ENCODE measurements around the gene ZW10.

Gene ZW10

DNA sequence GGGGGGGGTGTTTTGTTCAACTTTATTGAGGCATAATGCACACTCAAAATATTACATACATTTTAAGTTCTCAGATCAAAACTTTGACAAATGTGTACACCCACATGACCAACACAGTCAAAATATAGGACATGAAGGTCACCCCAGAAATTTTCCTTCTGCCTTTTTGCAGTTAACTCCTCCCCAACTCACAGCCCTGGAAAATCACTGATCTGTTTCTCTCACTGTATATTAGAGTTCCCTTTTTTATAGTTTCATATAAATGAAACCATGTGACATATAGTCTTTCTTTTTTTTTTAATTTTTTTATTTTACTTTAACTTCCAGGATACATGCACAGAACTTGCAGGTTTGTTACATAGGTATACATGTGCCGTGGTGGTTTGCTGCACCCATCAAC lies 72.0 kb downstream of the ZW10 start:
- H3K4me3 ChIP-seq (ENCODE audit: low read length) = no peak overlapping the region
- TF ChIP-seq, protein P1, sequence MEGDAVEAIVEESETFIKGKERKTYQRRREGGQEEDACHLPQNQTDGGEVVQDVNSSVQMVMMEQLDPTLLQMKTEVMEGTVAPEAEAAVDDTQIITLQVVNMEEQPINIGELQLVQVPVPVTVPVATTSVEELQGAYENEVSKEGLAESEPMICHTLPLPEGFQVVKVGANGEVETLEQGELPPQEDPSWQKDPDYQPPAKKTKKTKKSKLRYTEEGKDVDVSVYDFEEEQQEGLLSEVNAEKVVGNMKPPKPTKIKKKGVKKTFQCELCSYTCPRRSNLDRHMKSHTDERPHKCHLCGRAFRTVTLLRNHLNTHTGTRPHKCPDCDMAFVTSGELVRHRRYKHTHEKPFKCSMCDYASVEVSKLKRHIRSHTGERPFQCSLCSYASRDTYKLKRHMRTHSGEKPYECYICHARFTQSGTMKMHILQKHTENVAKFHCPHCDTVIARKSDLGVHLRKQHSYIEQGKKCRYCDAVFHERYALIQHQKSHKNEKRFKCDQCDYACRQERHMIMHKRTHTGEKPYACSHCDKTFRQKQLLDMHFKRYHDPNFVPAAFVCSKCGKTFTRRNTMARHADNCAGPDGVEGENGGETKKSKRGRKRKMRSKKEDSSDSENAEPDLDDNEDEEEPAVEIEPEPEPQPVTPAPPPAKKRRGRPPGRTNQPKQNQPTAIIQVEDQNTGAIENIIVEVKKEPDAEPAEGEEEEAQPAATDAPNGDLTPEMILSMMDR (IDR thresholded peaks at IDR 0.05; ENCODE audit: insufficient read depth, low read depth, low read length, missing control alignments) = no peak
- DNase-seq (ENCODE audit: low read depth) = no peak

DNA sequence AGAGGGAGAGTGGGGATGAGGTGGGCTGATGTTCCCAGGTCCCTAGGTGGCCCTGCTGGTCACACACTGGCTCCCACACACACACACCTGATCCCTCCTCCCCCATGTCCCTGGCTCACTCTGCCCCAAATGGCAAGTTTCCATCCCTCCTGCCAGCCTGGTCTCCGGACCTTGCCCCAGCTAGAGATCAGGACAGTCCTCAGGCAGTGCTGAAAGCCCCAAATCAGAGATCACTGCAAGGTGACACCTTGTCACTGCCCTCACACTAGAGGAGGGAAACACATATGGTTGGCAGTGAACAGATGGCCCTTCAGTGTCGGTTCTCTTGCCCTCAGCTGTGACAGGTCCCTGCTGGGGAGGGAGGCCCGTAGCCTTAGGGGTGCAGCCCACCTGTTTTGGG lies 75.0 kb downstream of the ZW10 start:
- H3K4me3 ChIP-seq (ENCODE audit: low read length) = no peak overlapping the region
- no peak for DNase-seq (ENCODE audit: low read depth)
- TF ChIP-seq, protein P1 (IDR thresholded peaks at IDR 0.05; ENCODE audit: insufficient read depth, low read depth, low read length, missing control alignments) = no peak

DNA sequence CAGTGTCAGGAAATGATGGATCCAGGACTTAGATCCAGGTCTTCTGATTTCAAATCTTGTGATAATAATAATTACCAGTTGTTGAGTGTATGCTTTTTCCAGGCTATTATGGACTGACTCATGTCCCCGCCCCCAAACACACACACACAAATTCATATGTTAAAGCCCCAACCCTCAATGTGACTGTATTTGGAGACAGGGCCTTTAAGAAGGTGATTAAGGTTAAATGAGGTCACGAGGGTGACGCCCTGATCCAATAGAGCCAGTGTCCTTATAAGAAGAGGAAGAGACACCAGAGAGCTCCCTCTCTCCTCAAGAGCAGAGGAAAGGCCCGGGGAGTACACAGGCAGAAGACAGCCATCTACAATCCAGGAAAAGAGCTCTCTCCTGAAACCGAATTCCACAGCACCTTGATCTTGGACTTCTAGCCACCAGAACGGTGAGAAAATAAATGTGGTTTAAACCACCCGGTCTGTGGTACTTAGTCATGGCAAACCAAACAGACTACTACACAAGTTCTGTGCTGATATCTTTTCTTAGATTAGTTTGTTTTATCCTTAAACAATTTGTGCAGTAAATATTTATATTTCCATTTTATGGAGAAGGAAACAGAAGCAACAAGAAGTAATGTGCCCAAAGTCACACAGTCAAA lies 75.6 kb downstream of the ZW10 start:
- no peak overlapping the region for H3K4me3 ChIP-seq (ENCODE audit: low read length)
- DNase-seq (ENCODE audit: low read depth) = peak; percentile 24
- TF ChIP-seq, protein P1 (IDR thresholded peaks at IDR 0.05; ENCODE audit: insufficient read depth, low read depth, low read length, missing control alignments) = no peak

DNA sequence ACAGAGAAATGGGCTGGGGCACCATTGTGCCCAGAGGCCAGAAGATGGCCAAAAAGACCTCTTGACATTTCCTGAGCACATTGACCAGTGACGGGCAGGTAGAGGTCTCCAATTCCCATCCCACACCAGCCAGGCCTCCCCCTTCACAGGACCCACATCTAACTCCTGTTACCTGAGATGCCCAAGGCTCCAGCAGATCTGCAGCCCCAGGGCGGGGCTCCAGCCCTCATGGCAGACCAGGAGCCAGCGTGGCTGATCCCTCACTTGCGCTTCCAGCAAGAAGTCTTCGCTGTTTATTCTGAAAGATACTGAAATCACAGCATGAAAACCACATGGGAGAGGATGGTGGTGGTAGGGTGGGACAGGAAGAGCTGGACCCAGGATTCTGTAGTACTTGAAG lies 76.4 kb downstream of the ZW10 start:
- TF ChIP-seq, protein P1 (IDR thresholded peaks at IDR 0.05; ENCODE audit: insufficient read depth, low read depth, low read length, missing control alignments) = no peak
- DNase-seq (ENCODE audit: low read depth) = no peak
- H3K4me3 ChIP-seq (ENCODE audit: low read length) = no peak overlapping the region

DNA sequence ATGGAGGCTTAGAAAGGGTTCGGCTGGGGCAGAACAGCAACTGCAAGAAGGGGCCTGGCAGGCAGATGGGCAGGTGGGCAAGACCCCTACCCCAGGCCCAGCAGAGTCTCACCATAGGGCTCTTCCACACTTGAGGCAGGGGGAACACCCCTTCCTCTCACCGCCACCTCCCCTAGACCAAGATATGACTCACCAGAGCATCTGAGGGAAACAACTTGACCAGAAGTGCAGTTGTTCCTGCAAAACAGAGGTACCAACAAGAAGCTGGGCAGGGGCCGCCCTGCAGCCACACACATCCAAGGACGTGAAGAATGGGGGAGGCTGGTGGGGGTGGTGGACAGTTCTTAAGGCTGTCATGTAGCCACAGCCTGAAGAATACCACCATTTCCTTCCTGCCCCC lies 78.3 kb downstream of the ZW10 start:
- TF ChIP-seq, protein P1 (IDR thresholded peaks at IDR 0.05; ENCODE audit: insufficient read depth, low read depth, low read length, missing control alignments) = no peak
- no peak for DNase-seq (ENCODE audit: low read depth)
- H3K4me3 ChIP-seq (ENCODE audit: low read length) = no peak overlapping the region

DNA sequence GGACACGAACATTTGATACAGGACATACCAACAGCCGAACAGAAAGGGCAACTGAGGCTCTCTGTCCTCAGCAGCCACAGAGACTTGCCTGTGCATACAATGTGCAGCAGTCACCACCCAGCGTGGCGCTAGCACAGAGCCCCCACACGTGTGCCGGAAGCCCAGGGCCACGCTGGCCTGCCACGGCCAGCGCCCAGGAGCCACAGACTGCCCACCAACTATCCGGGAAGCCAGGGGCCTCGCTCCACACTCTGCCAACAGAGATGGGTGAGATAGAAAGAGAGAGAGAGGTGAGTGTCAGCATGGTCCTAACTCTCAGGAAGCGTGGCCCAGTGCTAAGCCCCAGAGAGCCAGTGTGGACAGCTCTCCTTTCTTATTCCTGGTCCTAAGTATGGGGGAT lies 79.1 kb downstream of the ZW10 start:
- H3K4me3 ChIP-seq (ENCODE audit: low read length) = no peak overlapping the region
- DNase-seq (ENCODE audit: low read depth) = no peak
- TF ChIP-seq, protein P1 (IDR thresholded peaks at IDR 0.05; ENCODE audit: insufficient read depth, low read depth, low read length, missing control alignments) = no peak

DNA sequence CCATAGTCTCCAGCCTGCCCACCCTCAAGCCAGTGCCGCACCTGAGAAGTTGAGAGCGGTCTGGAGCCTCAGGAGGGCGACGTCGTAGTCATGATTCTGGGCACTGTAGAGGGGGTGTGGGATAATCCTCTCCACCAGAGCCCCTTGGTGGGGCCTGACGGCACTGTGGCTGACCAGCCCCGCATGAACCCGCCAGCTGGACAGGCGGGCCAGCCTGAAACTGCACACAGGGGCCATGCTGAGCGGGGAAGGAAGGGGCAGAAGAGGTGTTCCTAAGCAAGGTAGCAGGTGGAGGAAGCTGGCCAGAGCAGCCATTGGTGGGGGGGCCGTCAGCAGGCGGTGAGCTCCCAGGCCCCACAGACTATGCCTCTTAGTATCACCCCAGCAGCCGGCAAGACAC lies 80.5 kb downstream of the ZW10 start:
- H3K4me3 ChIP-seq (ENCODE audit: low read length) = no peak overlapping the region
- DNase-seq (ENCODE audit: low read depth) = no peak
- TF ChIP-seq, protein P1 (IDR thresholded peaks at IDR 0.05; ENCODE audit: insufficient read depth, low read depth, low read length, missing control alignments) = no peak
